HL-60 (cell line): ENCODE results near the gene INPP4B.

Experiments used
- DNase-seq, 2 experiments: peaks; one replicate each; pipeline ENCODE4 v3.0.0-alpha.2; 2010 to 2020; ENCODE audit warnings: low read depth in 1 of 2, low spot score in 1 of 2
- H3K27ac ChIP-seq: fragments of 250-450 bp; sonication (Bioruptor Pico); replicated peaks from 2 replicates; pipeline ENCODE4 v1.5.1; 2020; ENCODE audit warnings: mild to moderate bottlenecking, moderate library complexity
- H3K27me3 ChIP-seq: fragments of 250-450 bp; sonication (Bioruptor Pico); 2 replicates; pipeline ENCODE4 v1.5.1; 2021; ENCODE audit warnings: mild to moderate bottlenecking, moderate library complexity; ENCODE audit not compliant: insufficient read depth, poor library complexity, severe bottlenecking
- H3K4me3 ChIP-seq: replicated peaks from 2 replicates; pipeline ENCODE4 v1.5.1; 2011; ENCODE audit warnings: mild to moderate bottlenecking, control low read depth, low read length; ENCODE audit not compliant: insufficient read depth
- CTCF ChIP-seq: IDR thresholded peaks from one replicate; pipeline ENCODE4 v1.5.1; 2011; ENCODE audit warnings: low read length, control low read depth, inconsistent platforms; ENCODE audit not compliant: insufficient read depth
- GABPA ChIP-seq: IDR thresholded peaks from 2 replicates; pipeline ENCODE4 v1.6.1; 2012; ENCODE audit warnings: low read depth
- POLR2AphosphoS5 ChIP-seq: IDR thresholded peaks from 2 replicates; pipeline ENCODE4 v1.6.1; 2012; ENCODE audit warnings: low read depth
- REST ChIP-seq: IDR thresholded peaks from 2 replicates; pipeline ENCODE4 v1.6.1; 2012; ENCODE audit warnings: low read depth; ENCODE audit not compliant: insufficient replicate concordance
- SPI1 ChIP-seq: IDR thresholded peaks from 2 replicates; pipeline ENCODE4 v1.6.1; 2012; ENCODE audit warnings: low read depth, mild to moderate bottlenecking, borderline replicate concordance

Gene INPP4B

GRCh38 chr4:142824368-142824767 is 21.7 kb downstream of the INPP4B start:
- H3K27ac ChIP-seq = no peak overlapping the region
- no peak overlapping the region for H3K4me3 ChIP-seq
- no peak for DNase-seq
- no peak for TF ChIP-seq SPI1
- TF ChIP-seq REST = no peak
- TF ChIP-seq POLR2AphosphoS5 = no peak
- no peak for TF ChIP-seq CTCF
- no peak for TF ChIP-seq GABPA
- no peaks in the 10 kb centered on the region for H3K27me3 ChIP-seq

DNA sequence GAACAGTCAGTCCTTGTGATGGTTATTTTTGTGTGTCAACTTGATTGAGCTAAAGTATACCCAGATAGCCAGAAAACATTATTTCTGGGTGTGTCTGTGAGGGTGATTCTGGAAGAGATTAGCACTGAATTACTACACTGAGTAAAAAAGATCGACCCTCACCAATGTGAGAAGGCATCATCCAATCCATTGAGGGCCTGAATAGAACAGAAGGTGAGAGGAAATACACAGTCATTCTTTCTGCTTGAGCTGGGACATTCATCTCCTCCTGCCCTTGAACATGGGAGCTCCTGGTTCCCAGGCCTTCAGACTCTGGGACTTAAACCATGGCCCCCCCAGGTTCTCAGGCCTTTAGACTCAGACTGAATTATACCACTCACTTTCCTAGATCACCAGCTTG is 22.3 kb downstream of the INPP4B start:
- Histone ChIP-seq H3K27me3 (no peaks in the 10 kb centered on the region), H3K27ac (no peak overlapping the region), H3K4me3 (no peak overlapping the region)
- no peak for TF ChIP-seq SPI1
- TF ChIP-seq REST = no peak
- TF ChIP-seq GABPA = no peak
- no peak for TF ChIP-seq POLR2AphosphoS5
- no peak for TF ChIP-seq CTCF
- no peak for DNase-seq

GRCh38 chr4:142818476-142818875 is 27.6 kb downstream of the INPP4B start:
- Histone ChIP-seq H3K27ac (no peak overlapping the region), H3K27me3 (no peaks in the 10 kb centered on the region), H3K4me3 (no peak overlapping the region)
- TF ChIP-seq POLR2AphosphoS5 (no peak), GABPA (no peak), SPI1 (no peak)
- DNase-seq = no peak

GRCh38 chr4:142818031-142818430 is 28.1 kb downstream of the INPP4B start:
- no peak overlapping the region for H3K27ac ChIP-seq
- no peak for TF ChIP-seq POLR2AphosphoS5
- TF ChIP-seq CTCF = no peak
- no peak for TF ChIP-seq REST
- no peak for TF ChIP-seq SPI1
- no peak for TF ChIP-seq GABPA
- no peak overlapping the region for H3K4me3 ChIP-seq
- H3K27me3 ChIP-seq = no peaks in the 10 kb centered on the region
- no peak for DNase-seq
